GM23248 (cell line): ENCODE results near the gene SLC35G3.

Experiments used
- EZH2 ChIP-seq: fragments of 200-600 bp; sonication (generic); IDR thresholded peaks from 2 replicates; pipeline ENCODE4 v1.6.1; 2018; ENCODE audit warnings: antibody characterized with exemption, mild to moderate bottlenecking; ENCODE audit not compliant: insufficient read depth, poor library complexity, severe bottlenecking
- EZH2phosphoT487 ChIP-seq: fragments of 200-600 bp; sonication (generic); IDR thresholded peaks from 2 replicates; pipeline ENCODE4 v1.6.1; 2018; ENCODE audit warnings: antibody characterized with exemption, moderate library complexity, mild to moderate bottlenecking, low read depth; ENCODE audit not compliant: insufficient read depth

- TF ChIP-seq EZH2 (no peak), EZH2phosphoT487 (no peak)
Observed at GRCh38 chr17:35154196-35155165, 39.7 kb downstream of the SLC35G3 start.
